H9 (cell line): ENCODE data around the gene FOXO6. TPM values are rescaled to one million over a fixed set of nuclear protein-coding genes. Genes with fewer than 3 reads are reported as not detected.

ENCODE experiments used
- DNase-seq: peaks from one replicate; pipeline ENCODE4 v3.0.0-alpha.2; 2017
- H2AFZ ChIP-seq: one replicate; pipeline ENCODE4 v1.6.1; 2013; ENCODE audit warnings: mild to moderate bottlenecking, low read length, control low read depth, moderate library complexity
- H2AK5ac ChIP-seq: 2 replicates; pipeline ENCODE4 v1.6.1; 2013; ENCODE audit warnings: low read length, control low read depth, mixed read lengths; ENCODE audit not compliant: insufficient read length
- H2BK120ac ChIP-seq: one replicate; pipeline ENCODE4 v1.6.1; 2013; ENCODE audit warnings: low read depth, mild to moderate bottlenecking, low read length, control low read depth, inconsistent platforms; ENCODE audit not compliant: poor library complexity, severe bottlenecking
- H2BK12ac ChIP-seq: 2 replicates; pipeline ENCODE4 v1.6.1; 2013; ENCODE audit warnings: low read length, control low read depth, mixed read lengths, low read depth; ENCODE audit not compliant: insufficient read length
- H2BK15ac ChIP-seq: 2 replicates; pipeline ENCODE4 v1.6.1; 2013; ENCODE audit warnings: low read depth, low read length, control low read depth
- H2BK20ac ChIP-seq: one replicate; pipeline ENCODE4 v1.6.1; 2013; ENCODE audit warnings: low read depth, mild to moderate bottlenecking, low read length, control low read depth, inconsistent platforms; ENCODE audit not compliant: poor library complexity, severe bottlenecking
- H2BK5ac ChIP-seq: 2 replicates; pipeline ENCODE4 v1.6.1; 2013; ENCODE audit warnings: low read length, control low read depth, mixed read lengths; ENCODE audit not compliant: insufficient read length
- H3K14ac ChIP-seq: 2 replicates; pipeline ENCODE4 v1.6.1; 2013; ENCODE audit warnings: low read length, control low read depth; ENCODE audit not compliant: insufficient read depth
- H3K18ac ChIP-seq: 2 replicates; pipeline ENCODE4 v1.6.1; 2013; ENCODE audit warnings: low read depth, mild to moderate bottlenecking, mixed read lengths, low read length, control low read depth; ENCODE audit not compliant: insufficient read length
- H3K23ac ChIP-seq: 2 replicates; pipeline ENCODE4 v1.6.1; 2013; ENCODE audit warnings: low read length, control low read depth, mixed read lengths, low read depth; ENCODE audit not compliant: insufficient read length
- H3K23me2 ChIP-seq: 2 replicates; pipeline ENCODE4 v1.6.1; 2013; ENCODE audit warnings: low read depth, mild to moderate bottlenecking, mixed read lengths, low read length, control low read depth; ENCODE audit not compliant: insufficient read length, poor library complexity, severe bottlenecking
- H3K27ac ChIP-seq: 2 replicates; pipeline ENCODE4 v1.5.1; 2013; ENCODE audit warnings: low read length, control low read depth, mixed read lengths, low read depth; ENCODE audit not compliant: insufficient read length
- H3K27me3 ChIP-seq: 2 replicates; pipeline ENCODE4 v1.6.1; 2013; ENCODE audit warnings: low read length, control low read depth, inconsistent platforms; ENCODE audit not compliant: insufficient read depth
- H3K4ac ChIP-seq: 2 replicates; pipeline ENCODE4 v1.6.1; 2013; ENCODE audit warnings: low read depth, mild to moderate bottlenecking, control low read depth, inconsistent platforms, low read length, moderate library complexity
- H3K4me1 ChIP-seq: 2 replicates; pipeline ENCODE4 v1.6.1; 2013; ENCODE audit warnings: low read length, control low read depth, inconsistent platforms; ENCODE audit not compliant: insufficient read depth
- H3K4me2 ChIP-seq: 2 replicates; pipeline ENCODE4 v1.6.1; 2013; ENCODE audit warnings: low read length, control low read depth, mixed read lengths; ENCODE audit not compliant: insufficient read length, insufficient read depth
- H3K56ac ChIP-seq: 2 replicates; pipeline ENCODE4 v1.6.1; 2013; ENCODE audit warnings: low read depth, mild to moderate bottlenecking, mixed read lengths, low read length, control low read depth; ENCODE audit not compliant: insufficient read length
- H3K79me1 ChIP-seq: 2 replicates; pipeline ENCODE4 v1.6.1; 2013; ENCODE audit warnings: low read depth, mild to moderate bottlenecking, moderate library complexity, low read length, control low read depth, inconsistent platforms; ENCODE audit not compliant: insufficient read depth, poor library complexity, severe bottlenecking
- H3K79me2 ChIP-seq: 2 replicates; pipeline ENCODE4 v1.6.1; 2013; ENCODE audit warnings: low read length, control low read depth, inconsistent platforms; ENCODE audit not compliant: insufficient read depth
- H3K9ac ChIP-seq: 2 replicates; pipeline ENCODE4 v1.6.1; 2013; ENCODE audit warnings: low read length, control low read depth, mixed read lengths; ENCODE audit not compliant: insufficient read length; ENCODE audit errors: extremely low read depth
- H3K9me3 ChIP-seq: one replicate; pipeline ENCODE4 v1.6.1; 2013; ENCODE audit warnings: low read depth, low read length, inconsistent platforms; ENCODE audit not compliant: control insufficient read depth
- H3T11ph ChIP-seq: one replicate; pipeline ENCODE4 v1.6.1; 2013; ENCODE audit warnings: mild to moderate bottlenecking, low read length, control low read depth, inconsistent platforms
- H4K20me1 ChIP-seq: one replicate; pipeline ENCODE4 v1.6.1; 2013; ENCODE audit not compliant: control insufficient read depth, insufficient read length, insufficient read depth
- H4K5ac ChIP-seq: 2 replicates; pipeline ENCODE4 v1.6.1; 2013; ENCODE audit warnings: low read depth, mild to moderate bottlenecking, mixed read lengths, low read length, control low read depth; ENCODE audit not compliant: insufficient read length
- H4K8ac ChIP-seq: replicated peaks from 2 replicates; pipeline ENCODE4 v1.6.1; 2013; ENCODE audit warnings: low read length, control low read depth, mixed read lengths, low read depth; ENCODE audit not compliant: insufficient read length
- H4K91ac ChIP-seq: 2 replicates; pipeline ENCODE4 v1.6.1; 2013; ENCODE audit warnings: low read depth, mild to moderate bottlenecking, moderate library complexity, mixed read lengths, low read length, control low read depth; ENCODE audit not compliant: insufficient read length
- H3K27ac Mint-ChIP-seq, 3 experiments: 2 replicates in 2 of 3; 3 replicates in 1 of 3; pipeline ENCODE4 v1.8.0; 2020 to 2021; ENCODE audit warnings: mixed read lengths in 3 of 3, mild to moderate bottlenecking in 1 of 3, moderate library complexity in 1 of 3
- H3K27me3 Mint-ChIP-seq: 2 replicates; pipeline ENCODE4 v1.8.0; 2021; ENCODE audit warnings: low read depth, mild to moderate bottlenecking, moderate library complexity, mixed read lengths
- H3K36me3 Mint-ChIP-seq, 3 experiments: 2 replicates in 2 of 3; 3 replicates in 1 of 3; pipeline ENCODE4 v1.8.0; 2020 to 2021; ENCODE audit warnings: low read depth in 3 of 3, mixed read lengths in 3 of 3; ENCODE audit not compliant: insufficient read depth in 1 of 3
- H3K4me1 Mint-ChIP-seq, 2 experiments: 2 replicates each; pipeline ENCODE4 v1.8.0; 2020; ENCODE audit warnings: mixed read lengths in 2 of 2
- H3K4me3 Mint-ChIP-seq, 2 experiments: 2 replicates in 1 of 2; 3 replicates in 1 of 2; pipeline ENCODE4 v1.8.0; 2020 to 2021; ENCODE audit warnings: mild to moderate bottlenecking in 2 of 2, mixed read lengths in 2 of 2, moderate library complexity in 1 of 2
- H3K9me3 Mint-ChIP-seq, 2 experiments: 2 replicates in 1 of 2; 3 replicates in 1 of 2; pipeline ENCODE4 v1.8.0; 2020; ENCODE audit warnings: mild to moderate bottlenecking in 2 of 2, mixed read lengths in 2 of 2, moderate library complexity in 1 of 2
- CTCF ChIP-seq: fragments of 200-600 bp; sonication (generic); conservative IDR thresholded peaks from 3 replicates; pipeline ENCODE4 v1.8.0; 2021; ENCODE audit warnings: antibody characterized with exemption, mild to moderate bottlenecking
- WGBS: extraction: QIAGEN DNeasy Blood & Tissue Kit; methylation state at CpG from one replicate; pipeline ENCODE4 v1.1.7; 2013; ENCODE audit warnings: missing lambda C conversion rate, low lambda C conversion rate, mixed read lengths; ENCODE audit not compliant: insufficient read length; ENCODE audit errors: extremely low coverage; 5-methylcytosine and 5-hydroxymethylcytosine counted together
- total RNA-seq: library from RNA; stranded (reverse); gene quantifications from 2 replicates; pipeline ENCODE4 v1.2.1, GENCODE V29; 2021

The FOXO6 gene
- total RNA-seq, 1 experiment from 2014 or later = 0.83 TPM

GRCh38 chr1:41407664-41408252 is 46.5 kb downstream of the FOXO6 start:
- no peak overlapping the region for H2BK12ac ChIP-seq
- no CpG with 5 or more reads among the region's 14 CpGs for WGBS
- H2BK120ac ChIP-seq = no peak overlapping the region
- H2BK20ac ChIP-seq = no peak overlapping the region
- H3K4ac ChIP-seq = no peak overlapping the region
- H4K91ac ChIP-seq = no peak overlapping the region
- no peak overlapping the region for H3K27ac Mint-ChIP-seq
- no peak overlapping the region for H3K4me2 ChIP-seq
- H4K5ac ChIP-seq = no peak overlapping the region
- no peaks in the 10 kb centered on the region for H3K23me2 ChIP-seq
- no peak overlapping the region for H2AK5ac ChIP-seq
- H3K18ac ChIP-seq = no peak overlapping the region
- H3K56ac ChIP-seq = no peak overlapping the region
- no peaks in the 10 kb centered on the region; a peak in 1 of 7 replicates for H3K36me3 Mint-ChIP-seq
- no peak overlapping the region for H2BK5ac ChIP-seq
- TF ChIP-seq CTCF = no peak; the same call in 2 of the 3 replicates
- no peak overlapping the region for H2AFZ ChIP-seq
- H3K27ac ChIP-seq = no peak overlapping the region
- peaks cover 25 to 38% of the 10 kb centered on the region in 2 experiments for H3K4me1 Mint-ChIP-seq
- no peak overlapping the region; a peak in 1 of 5 replicates for H3K4me3 Mint-ChIP-seq
- H3K9me3 ChIP-seq = no peaks in the 10 kb centered on the region
- no peak overlapping the region for H3K14ac ChIP-seq
- no peak overlapping the region for H3K9ac ChIP-seq
- no peaks in the 10 kb centered on the region for H4K20me1 ChIP-seq
- no peaks in the 10 kb centered on the region for H3K9me3 Mint-ChIP-seq
- H3T11ph ChIP-seq = no peak overlapping the region
- no peak overlapping the region for H4K8ac ChIP-seq
- no peak for DNase-seq
- no peaks in the 10 kb centered on the region for H3K79me2 ChIP-seq
- H3K4me1 ChIP-seq = 0 out of 2 replicates have a peak, but pooled peaks cover 4% of the 10 kb centered on the region
- no peak overlapping the region for H2BK15ac ChIP-seq
- H3K23ac ChIP-seq = no peak overlapping the region
- H3K79me1 ChIP-seq = no peaks in the 10 kb centered on the region
- H3K27me3 Mint-ChIP-seq = peaks cover 39% of the 10 kb centered on the region
- no peaks in the 10 kb centered on the region for H3K27me3 ChIP-seq
